ENCODE data around the gene PEX5L.

GRCh38 chr3:179962629-179963387 lies 73.9 kb downstream of the PEX5L start:
- TF ChIP-seq CTCF (IDR thresholded peaks at IDR 0.05), result no peak
- no peak for TF ChIP-seq POLR2A (IDR thresholded peaks at IDR 0.05)
